Stimulated activated CD4-positive, alpha-beta T cell treated with anti-CD3 and anti-CD28 coated beads, Interleukin-2, amount 100 ng/mL, for 24 hours (primary cell): ENCODE results near the gene OCEL1.
A peak's percentile ranks its signal among the peaks of the same experiment; 100 is the strongest.
"Not testable (repeated sequence)": the region's sequence is repeated elsewhere in the genome, so short reads cannot be mapped to it uniquely, and the experiment has no call there.

ENCODE experiments used
- DNase-seq, 2 donors: peaks; one replicate each; pipeline ENCODE4 v3.0.0-alpha.2; 2020

OCEL1 gene

GRCh38 chr19:17266589-17266974, 40.6 kb downstream of the OCEL1 start:
- DNase-seq: no peak

GRCh38 chr19:17266975-17267788, 41.2 kb downstream of the OCEL1 start, which contains the start of gene BABAM1:
TSS of gene BABAM1 (plus strand) at chr19:17267443. CDS start at chr19:17268807, 1,364 bp downstream.
- DNase-seq: peak; percentile 91 to 95

DNA sequence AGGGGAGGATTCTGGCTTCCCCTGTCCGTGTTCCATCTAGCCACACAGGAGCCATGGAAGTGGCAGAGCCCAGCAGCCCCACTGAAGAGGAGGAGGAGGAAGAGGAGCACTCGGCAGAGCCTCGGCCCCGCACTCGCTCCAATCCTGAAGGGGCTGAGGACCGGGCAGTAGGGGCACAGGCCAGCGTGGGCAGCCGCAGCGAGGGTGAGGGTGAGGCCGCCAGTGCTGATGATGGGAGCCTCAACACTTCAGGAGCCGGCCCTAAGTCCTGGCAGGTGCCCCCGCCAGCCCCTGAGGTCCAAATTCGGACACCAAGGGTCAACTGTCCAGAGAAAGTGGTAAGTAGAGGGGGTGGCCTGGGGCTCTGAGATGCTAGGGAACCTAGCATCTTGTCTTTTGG, 42.7 kb downstream of the OCEL1 start:
- no peak for DNase-seq

DNA sequence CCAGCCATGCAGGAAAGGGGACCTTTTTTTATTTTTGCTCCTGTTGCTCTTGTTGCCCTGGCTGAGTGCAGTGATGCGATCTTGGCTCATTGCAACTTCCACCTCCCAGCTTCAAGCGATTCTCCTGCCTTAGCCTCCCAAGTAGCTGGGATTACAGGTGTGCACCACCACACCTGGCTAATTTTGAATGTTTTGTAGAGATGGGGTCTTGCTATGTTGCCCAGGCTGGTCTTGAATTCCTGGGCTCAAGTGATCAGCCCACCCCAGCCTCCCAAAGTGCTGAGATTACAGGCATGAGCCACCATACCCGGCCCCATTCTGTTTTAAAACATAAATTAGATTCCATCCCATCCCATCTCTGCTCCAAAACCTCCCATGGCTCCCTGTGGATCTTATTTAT, 48.9 kb downstream of the OCEL1 start:
- DNase-seq: not testable (repeated sequence)

DNA sequence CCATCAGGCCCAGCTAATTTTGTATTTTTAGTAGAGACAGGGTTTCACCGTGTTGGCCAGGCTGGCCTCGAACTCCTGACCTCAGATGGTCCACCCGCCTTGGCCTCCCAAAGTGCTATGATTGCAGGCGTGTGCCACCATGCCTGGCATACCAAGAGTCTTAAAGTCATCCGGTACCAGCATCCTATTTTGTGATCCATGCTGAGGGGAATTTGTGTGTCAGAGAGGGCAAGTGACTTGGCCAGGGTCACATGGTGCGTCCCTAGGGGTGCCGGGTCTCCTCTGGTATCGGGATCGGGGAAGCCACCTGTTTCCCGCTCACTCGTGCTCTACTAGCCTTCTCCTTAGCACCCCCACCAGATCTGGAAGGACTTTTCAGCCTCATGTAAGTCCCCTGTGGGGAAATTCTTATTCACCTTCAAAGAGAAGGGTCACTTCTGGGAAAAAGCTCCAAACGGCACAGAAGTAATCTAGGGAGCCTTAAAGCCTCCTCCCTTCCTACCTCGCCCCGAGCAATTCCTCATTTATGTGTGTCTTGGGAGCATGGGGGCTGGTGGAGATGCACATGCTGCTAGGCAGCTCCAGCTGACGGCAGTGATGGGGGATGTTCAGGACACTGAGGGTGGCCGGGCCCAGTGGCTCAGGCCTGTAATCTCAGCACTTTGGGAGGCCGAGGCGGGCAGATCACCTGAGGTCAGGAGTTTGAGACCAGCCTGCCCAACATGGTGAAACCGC, 49.6 kb downstream of the OCEL1 start:
- no peak for DNase-seq
